PC-3 (cell line): ENCODE measurements around the gene TFB2M. TPM values are rescaled to one million over a fixed set of nuclear protein-coding genes. Genes with fewer than 3 reads are reported as not detected.
A peak's percentile ranks its signal among the peaks of the same experiment; 100 is the strongest.

Experiments used
- ATAC-seq: fragments of 200-7000 bp; cut with Tn5 transposase; 2 replicates; pipeline ENCODE4 v1.9.1; 2020; ENCODE audit warnings: mild to moderate bottlenecking, moderate library complexity
- BruUV-seq: library from RNA; stranded (reverse); fragments of 400-500 nt; replicated peaks from 2 replicates; lab custom pipeline; 2021; lab: Mats Ljungman, UMichigan
- CTCF ChIA-PET: fragments of 300-600 bp; sonication (Branson Sonifier 250); formaldehyde crosslinking; loops from one replicate; lab custom pipeline; 2022; ENCODE audit warnings: antibody characterized with exemption; lab: Charles Lee
- POLR2A ChIA-PET: fragments of 300-600 bp; sonication (Branson Sonifier 250); formaldehyde crosslinking; loops from one replicate; lab custom pipeline; 2022; ENCODE audit warnings: antibody characterized with exemption; ENCODE audit not compliant: unreplicated experiment; lab: Charles Lee
- DNase-seq: peaks from one replicate; pipeline ENCODE4 v3.0.0-alpha.2; 2015
- H2AFZ ChIP-seq: fragments of 300-600 bp; sonication (generic); 2 replicates; pipeline ENCODE4 v1.6.0; 2016; ENCODE audit warnings: antibody characterized with exemption, low read length
- H3F3A ChIP-seq: fragments of 300-600 bp; sonication (generic); one replicate; pipeline ENCODE4 v1.6.0; 2017; ENCODE audit warnings: antibody characterized with exemption, low read length, control low read depth, mild to moderate bottlenecking; ENCODE audit not compliant: unreplicated experiment
- H3K27ac ChIP-seq: fragments of 300-600 bp; sonication (generic); 2 replicates; pipeline ENCODE4 v1.5.1; 2016; ENCODE audit warnings: mild to moderate bottlenecking, low read length
- H3K27me3 ChIP-seq: fragments of 300-600 bp; sonication (generic); 2 replicates; pipeline ENCODE4 v1.6.1; 2016; ENCODE audit warnings: low read length, mixed read lengths
- H3K36me3 ChIP-seq: fragments of 300-600 bp; sonication (generic); 2 replicates; pipeline ENCODE4 v1.6.1; 2016; ENCODE audit warnings: low read depth, mixed run types, low read length, mixed read lengths
- H3K4me1 ChIP-seq: fragments of 300-600 bp; sonication (generic); 2 replicates; pipeline ENCODE4 v1.5.1; 2016; ENCODE audit warnings: low read length; ENCODE audit not compliant: insufficient read depth
- H3K4me2 ChIP-seq: fragments of 300-600 bp; sonication (generic); 2 replicates; pipeline ENCODE4 v1.6.0; 2016; ENCODE audit warnings: low read length
- H3K4me3 ChIP-seq: fragments of 300-600 bp; sonication (generic); 2 replicates; pipeline ENCODE4 v1.5.1; 2016; ENCODE audit warnings: mild to moderate bottlenecking, low read length, mixed read lengths
- H3K79me2 ChIP-seq: fragments of 300-600 bp; sonication (generic); 2 replicates; pipeline ENCODE4 v1.6.1; 2017; ENCODE audit warnings: low read length, mixed read lengths
- H3K9ac ChIP-seq: fragments of 300-600 bp; sonication (generic); 2 replicates; pipeline ENCODE4 v1.6.0; 2016; ENCODE audit warnings: mild to moderate bottlenecking, low read length
- H3K9me2 ChIP-seq: fragments of 300-600 bp; sonication (generic); replicated peaks from 2 replicates; pipeline ENCODE4 v1.6.1; 2016; ENCODE audit warnings: mixed run types, low read length, mixed read lengths
- H3K9me3 ChIP-seq: fragments of 300-600 bp; sonication (generic); 2 replicates; pipeline ENCODE4 v1.6.1; 2016; ENCODE audit warnings: low read length, mixed read lengths
- H4K20me1 ChIP-seq: fragments of 300-600 bp; sonication (generic); 2 replicates; pipeline ENCODE4 v1.6.1; 2016; ENCODE audit warnings: low read length, mixed read lengths
- EZH2 ChIP-seq: fragments of 300-600 bp; sonication (generic); IDR thresholded peaks from one replicate; pipeline ENCODE4 v1.6.1; 2017; ENCODE audit warnings: antibody characterized with exemption, mild to moderate bottlenecking, low read length; ENCODE audit not compliant: unreplicated experiment
- EZH2phosphoT487 ChIP-seq: fragments of 300-600 bp; sonication (generic); IDR thresholded peaks from 2 replicates; pipeline ENCODE4 v1.6.1; 2018; ENCODE audit warnings: mild to moderate bottlenecking, antibody characterized with exemption, low read length, borderline replicate concordance
- intact Hi-C: fragments of 100-400 bp; cut with micrococcal nuclease; formaldehyde crosslinking; loops from 2 replicates; pipeline ENCODE4 v1.9.0; 2023
- total RNA-seq: library from RNA; depleted of rRNA; stranded (reverse); fragments of >200 nt; gene quantifications from 2 replicates; pipeline ENCODE4 v1.2.3, GENCODE V29; 2014
- TF ChIP-seq, protein P1 (sequence below): fragments of 300-600 bp; sonication (generic); conservative IDR thresholded peaks from 2 replicates; pipeline ENCODE4 v1.5.1; 2017; ENCODE audit warnings: antibody characterized with exemption, low read depth, mild to moderate bottlenecking, low read length

The TFB2M gene
- total RNA-seq, 1 experiment from 2014 or later: 47.0 TPM

DNA sequence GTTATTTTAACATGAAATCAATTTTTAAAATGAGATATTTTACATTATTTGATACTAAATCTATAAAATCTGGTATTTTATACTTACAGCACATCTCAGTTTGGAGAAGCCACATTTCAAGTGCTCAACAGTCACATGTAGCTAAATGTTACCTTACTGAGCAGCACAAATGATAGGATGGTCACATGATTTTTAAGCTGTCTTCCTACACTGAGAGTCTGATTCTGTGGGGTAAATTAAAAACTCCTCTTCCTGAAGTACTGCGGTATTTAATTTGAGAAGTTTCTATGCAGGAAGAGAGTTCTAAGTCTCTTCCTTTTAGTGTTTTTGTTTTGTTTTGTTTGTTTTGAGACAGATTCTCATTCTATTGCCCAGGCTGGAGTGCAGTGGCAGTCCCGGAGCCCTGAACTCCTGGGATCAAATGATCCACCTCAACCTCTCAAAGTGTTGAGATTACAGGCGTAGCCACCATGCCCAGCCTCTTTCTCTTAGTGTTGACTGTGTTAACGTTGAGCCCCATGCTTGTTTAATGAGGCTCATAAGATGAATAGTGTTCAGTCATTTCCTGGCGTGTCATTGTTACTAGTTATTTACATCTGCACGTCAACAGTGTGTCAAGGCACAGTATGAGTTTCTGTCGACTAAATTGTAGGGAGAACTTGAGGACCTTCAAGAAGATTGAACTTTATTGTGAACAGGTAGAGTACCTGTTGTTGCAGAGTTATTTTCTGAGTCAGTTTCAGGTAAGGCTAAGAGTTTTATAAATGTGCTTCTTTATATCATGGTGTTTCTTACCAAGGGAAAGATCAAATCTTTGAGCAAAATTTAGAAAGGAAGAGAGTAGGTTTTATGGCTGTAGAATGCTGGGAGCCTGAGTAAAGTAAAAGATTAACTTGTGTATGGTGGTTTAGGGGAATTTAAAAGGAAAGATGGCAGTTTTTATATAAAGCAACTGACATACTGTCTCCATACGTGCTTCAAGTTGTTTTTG is 3.5 kb upstream of the TFB2M start:
- peak overlapping the region; percentile 61 for H3K4me2 ChIP-seq
- no TSS peak for BruUV-seq
- ATAC-seq: peak; percentile 40
- H4K20me1 ChIP-seq: peaks cover 5% of the 10 kb centered on the region; the same call in 1 of the 2 replicates
- intact Hi-C loops: loop anchor here (1.0 to 10.0 kb wide), 2 partner anchors 40 to 185 kb away; no protein-coding TSS in a partner anchor
- ChIA-PET CTCF (no interaction called here), POLR2A (no interaction called here)
- H3K9me3 ChIP-seq: no peaks in the 10 kb centered on the region
- no peaks in the 10 kb centered on the region for H3K27me3 ChIP-seq
- H3K9ac ChIP-seq: peak overlapping the region; percentile 56
- no peaks in the 10 kb centered on the region for H3F3A ChIP-seq
- no peaks in the 10 kb centered on the region for H3K9me2 ChIP-seq
- H3K4me3 ChIP-seq: peak overlapping the region; percentile 39; the same call in 1 of the 2 replicates
- H3K4me1 ChIP-seq: peaks cover 25% of the 10 kb centered on the region
- no peaks in the 10 kb centered on the region for H3K36me3 ChIP-seq
- peak; percentile 88 for DNase-seq
- H3K79me2 ChIP-seq: peaks cover 89% of the 10 kb centered on the region
- TF ChIP-seq, protein P1, sequence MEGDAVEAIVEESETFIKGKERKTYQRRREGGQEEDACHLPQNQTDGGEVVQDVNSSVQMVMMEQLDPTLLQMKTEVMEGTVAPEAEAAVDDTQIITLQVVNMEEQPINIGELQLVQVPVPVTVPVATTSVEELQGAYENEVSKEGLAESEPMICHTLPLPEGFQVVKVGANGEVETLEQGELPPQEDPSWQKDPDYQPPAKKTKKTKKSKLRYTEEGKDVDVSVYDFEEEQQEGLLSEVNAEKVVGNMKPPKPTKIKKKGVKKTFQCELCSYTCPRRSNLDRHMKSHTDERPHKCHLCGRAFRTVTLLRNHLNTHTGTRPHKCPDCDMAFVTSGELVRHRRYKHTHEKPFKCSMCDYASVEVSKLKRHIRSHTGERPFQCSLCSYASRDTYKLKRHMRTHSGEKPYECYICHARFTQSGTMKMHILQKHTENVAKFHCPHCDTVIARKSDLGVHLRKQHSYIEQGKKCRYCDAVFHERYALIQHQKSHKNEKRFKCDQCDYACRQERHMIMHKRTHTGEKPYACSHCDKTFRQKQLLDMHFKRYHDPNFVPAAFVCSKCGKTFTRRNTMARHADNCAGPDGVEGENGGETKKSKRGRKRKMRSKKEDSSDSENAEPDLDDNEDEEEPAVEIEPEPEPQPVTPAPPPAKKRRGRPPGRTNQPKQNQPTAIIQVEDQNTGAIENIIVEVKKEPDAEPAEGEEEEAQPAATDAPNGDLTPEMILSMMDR: no peak
- TF ChIP-seq EZH2phosphoT487 (no peak), EZH2 (no peak)
- peak overlapping the region; percentile 17 for H2AFZ ChIP-seq
- H3K27ac ChIP-seq: peak overlapping the region; percentile 85

DNA sequence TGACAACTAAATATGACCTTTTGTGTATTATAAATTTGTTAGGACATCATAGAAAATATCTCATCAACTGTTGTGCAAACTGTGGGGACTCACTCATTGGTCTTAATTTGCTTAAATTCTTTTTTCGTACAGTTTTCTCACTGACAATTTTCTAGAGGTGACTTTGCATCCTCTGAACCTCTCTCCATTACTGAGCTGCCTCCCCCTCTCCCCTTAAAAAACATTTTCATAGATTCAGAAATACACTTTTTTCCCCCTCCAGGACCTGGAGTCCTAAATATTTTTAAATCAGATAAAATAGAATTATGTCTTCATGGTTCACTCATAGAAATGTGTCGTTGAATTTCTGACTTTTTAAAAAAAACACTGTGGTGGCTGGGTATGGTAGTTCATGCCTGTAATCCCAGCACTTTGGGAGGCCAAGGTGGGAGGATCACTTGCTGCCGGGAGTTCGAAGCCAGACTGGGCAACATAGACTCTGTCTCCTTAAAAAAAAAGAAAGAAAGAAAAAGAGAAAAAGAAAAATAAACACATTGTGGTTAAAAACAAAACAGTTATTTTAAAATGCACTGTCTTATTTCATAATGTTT is 1.7 kb upstream of the TFB2M start:
- peak overlapping the region; percentile 88 for H3K4me3 ChIP-seq
- ChIA-PET POLR2A (interaction anchor here (0.6 kb wide), 1 partner anchor 130 kb away, joined by 4 read pairs; no protein-coding TSS in a partner anchor), CTCF (no interaction called here)
- peaks cover 31% of the 10 kb centered on the region for H3K4me1 ChIP-seq
- H3K9ac ChIP-seq: peak overlapping the region; percentile 89
- TF ChIP-seq EZH2phosphoT487 (no peak), EZH2 (no peak)
- TF ChIP-seq, protein P1: no peak
- no peak overlapping the region for H3K27ac ChIP-seq
- H3K9me3 ChIP-seq: no peaks in the 10 kb centered on the region
- no peaks in the 10 kb centered on the region for H3K9me2 ChIP-seq
- no peaks in the 10 kb centered on the region; the same call in 1 of the 2 replicates for H3K36me3 ChIP-seq
- intact Hi-C loops: loop anchor here (2.0 to 10.0 kb wide), 2 partner anchors 49 to 187 kb away; no protein-coding TSS in a partner anchor
- no TSS peak for BruUV-seq
- H3K27me3 ChIP-seq: no peaks in the 10 kb centered on the region
- DNase-seq (no peak), ATAC-seq (no peak)
- H4K20me1 ChIP-seq: peaks cover 14% of the 10 kb centered on the region; the same call in 1 of the 2 replicates
- H3K79me2 ChIP-seq: peaks cover 93% of the 10 kb centered on the region
- H3F3A ChIP-seq: no peaks in the 10 kb centered on the region
- H2AFZ ChIP-seq: peak overlapping the region; percentile 84
- H3K4me2 ChIP-seq: peak overlapping the region; percentile 88
